CD4-positive, alpha-beta T cell treated with Interleukin-15 for 4 hours (primary cell): ENCODE results near the gene CAMK2A.

Experiments
- DNase-seq: peaks from one replicate; pipeline ENCODE4 v3.0.0-alpha.2; 2020; ENCODE audit warnings: low spot score

CAMK2A gene

DNA sequence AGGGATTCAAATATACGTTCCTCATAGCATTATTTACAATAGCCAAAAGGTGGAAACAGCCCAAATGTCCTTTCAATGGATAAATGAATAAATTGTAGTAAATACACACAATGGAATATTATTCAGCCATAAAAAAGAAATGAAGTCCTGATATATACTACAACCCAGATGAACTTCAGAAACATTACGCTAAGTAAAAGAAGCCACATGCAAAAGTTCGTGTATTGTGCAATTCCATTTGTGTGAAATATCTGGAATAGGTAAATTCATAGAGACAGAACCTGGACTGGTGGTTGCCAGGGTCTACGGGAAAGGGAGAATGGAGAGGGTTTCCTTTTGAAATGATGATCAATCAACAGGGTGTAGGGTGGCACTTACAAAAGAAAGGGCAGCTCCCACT is 25.7 kb upstream of the CAMK2A start:
- DNase-seq: no peak

DNA sequence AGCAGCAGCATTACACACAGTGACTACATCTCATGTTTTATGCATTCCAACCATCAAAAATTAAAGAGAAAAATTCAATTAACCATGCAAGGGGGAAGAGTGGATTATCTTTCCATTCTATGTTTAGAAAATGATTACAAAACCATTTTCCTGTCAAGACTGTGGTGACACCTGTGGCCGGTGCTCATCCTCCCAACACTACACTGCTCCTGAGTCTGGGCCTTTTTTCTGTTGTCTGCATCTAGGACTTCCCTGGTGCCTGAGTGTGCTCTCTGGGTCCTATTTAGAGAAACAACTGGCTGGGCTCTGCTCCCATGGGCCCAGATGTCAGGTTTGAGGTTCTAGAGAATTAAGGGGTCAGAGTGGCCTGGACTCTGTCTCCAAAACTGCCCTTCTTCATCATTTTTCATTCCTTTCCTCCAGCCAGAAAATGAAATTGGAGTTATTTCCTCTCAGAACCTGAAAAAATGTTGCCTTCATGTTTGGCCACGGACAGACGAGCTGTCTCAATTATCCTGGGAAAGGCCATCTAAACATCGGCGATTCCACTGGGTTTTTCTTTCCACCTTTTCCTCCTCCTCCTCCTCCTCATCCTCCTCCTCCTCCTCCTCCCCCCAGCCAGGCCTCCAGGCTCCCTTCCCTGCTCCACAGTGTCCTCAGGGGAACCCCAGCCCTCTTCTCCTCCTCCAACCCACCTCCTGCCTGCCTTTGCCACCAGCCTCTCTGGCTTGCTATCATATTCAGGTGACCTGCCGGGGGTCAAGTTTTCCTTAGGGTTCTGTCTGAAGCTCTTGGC is 24.5 kb upstream of the CAMK2A start:
- no peak for DNase-seq

DNA sequence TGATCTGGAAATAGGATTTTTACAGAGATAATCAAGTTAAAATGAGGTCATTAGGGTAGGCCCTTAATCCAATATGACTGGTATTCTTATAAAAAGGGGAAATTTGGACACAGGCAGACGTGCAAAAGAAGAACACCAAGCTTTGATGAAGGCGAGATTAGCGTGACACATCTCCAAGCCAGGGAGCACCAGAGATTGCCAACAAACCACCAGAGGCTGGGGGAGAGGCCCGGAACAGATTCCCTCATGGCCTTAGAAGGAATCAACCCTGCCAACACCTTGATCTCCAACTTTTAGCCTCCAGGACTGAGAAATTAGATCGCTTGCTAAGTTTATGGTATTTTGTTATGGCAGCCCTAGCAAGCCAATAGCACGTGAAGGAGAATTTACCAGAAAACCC is 23.9 kb upstream of the CAMK2A start:
- DNase-seq: no peak

DNA sequence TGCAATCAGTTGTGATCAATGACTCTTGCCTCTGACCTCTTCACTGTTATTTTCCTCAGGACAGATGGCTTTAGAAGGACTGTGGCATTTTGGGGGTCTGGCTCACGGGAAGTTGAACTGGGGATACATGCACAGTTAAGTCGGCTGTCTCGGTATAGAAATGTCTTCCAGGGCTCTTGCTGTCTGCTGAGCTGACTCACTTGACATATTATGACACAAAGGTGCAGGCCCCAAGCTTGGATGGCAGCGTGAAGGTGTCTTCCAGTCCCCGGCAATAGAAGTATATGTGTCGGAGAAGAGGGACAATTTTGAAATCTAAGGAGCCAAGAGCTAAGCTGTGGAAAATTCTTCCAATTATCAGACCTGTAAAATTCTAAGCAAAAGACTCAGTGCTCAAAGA is 22.9 kb upstream of the CAMK2A start:
- DNase-seq: no peak

DNA sequence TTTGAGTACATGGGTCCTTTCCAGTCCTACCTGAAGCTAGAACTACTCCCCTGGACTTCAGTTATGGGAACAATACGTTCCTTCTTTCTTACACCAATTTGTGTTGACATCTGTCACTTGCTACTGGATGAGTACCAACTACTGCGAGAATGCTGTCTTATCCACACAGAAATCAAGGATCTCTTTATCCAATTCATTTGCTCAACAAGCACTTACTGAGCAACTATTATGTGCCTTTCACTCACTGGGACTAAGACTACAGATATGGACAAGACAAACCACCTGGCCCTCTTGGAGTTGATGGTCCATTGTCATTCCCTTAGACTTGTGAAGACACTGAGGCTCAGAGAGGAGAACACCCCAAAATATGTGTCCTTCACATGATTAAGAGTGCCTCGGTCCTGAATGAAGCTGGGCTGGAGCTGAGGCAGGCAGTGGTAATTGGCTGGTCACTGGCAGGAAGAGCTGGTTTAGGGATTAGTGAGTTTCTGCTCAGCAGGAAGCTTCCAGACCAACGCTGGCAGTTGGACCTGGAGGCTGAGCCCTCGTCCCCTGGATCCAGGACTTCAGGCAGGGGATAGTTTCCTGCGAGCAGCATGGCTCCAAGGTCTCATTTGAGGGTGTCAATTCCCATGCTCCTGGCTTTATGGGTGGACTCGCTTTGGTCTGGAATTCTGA is 21.6 kb upstream of the CAMK2A start:
- DNase-seq: no peak

DNA sequence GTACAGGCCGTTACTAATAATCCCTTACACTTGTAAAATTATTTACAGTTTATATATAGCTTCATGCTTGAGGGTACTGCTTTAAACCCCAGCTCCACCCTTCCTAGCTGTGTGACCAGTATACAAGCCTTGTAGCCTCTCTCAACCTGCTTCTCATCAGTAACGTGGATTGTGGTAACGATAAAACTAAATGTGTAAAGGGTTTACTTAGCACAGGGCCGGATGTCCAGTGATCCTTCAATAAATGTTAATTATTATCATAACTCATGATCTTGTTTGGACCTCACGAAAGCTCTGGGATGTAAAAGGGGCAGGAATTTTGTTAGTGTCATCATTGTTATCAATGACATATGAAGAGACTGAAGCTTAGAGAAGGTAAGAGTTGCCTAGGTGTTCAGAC is 20.7 kb upstream of the CAMK2A start:
- DNase-seq: no peak

DNA sequence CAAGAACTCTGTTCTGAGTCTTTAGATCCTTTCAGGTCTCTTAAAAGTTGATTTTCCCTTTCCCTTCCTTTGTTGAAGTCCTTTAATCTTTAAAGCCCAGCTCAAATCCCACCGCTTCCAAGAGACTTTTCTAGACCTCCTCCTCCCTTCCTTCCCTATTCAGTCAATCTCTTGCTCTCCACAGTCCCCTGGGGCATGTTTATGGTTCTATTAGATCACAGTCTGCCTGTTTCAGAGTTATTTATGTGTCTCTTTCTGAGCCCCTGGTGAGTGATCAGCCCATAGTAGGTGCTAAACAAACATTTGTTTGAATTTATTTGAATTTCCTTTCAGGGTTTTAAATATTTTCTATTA is 20.3 kb upstream of the CAMK2A start:
- no peak for DNase-seq

DNA sequence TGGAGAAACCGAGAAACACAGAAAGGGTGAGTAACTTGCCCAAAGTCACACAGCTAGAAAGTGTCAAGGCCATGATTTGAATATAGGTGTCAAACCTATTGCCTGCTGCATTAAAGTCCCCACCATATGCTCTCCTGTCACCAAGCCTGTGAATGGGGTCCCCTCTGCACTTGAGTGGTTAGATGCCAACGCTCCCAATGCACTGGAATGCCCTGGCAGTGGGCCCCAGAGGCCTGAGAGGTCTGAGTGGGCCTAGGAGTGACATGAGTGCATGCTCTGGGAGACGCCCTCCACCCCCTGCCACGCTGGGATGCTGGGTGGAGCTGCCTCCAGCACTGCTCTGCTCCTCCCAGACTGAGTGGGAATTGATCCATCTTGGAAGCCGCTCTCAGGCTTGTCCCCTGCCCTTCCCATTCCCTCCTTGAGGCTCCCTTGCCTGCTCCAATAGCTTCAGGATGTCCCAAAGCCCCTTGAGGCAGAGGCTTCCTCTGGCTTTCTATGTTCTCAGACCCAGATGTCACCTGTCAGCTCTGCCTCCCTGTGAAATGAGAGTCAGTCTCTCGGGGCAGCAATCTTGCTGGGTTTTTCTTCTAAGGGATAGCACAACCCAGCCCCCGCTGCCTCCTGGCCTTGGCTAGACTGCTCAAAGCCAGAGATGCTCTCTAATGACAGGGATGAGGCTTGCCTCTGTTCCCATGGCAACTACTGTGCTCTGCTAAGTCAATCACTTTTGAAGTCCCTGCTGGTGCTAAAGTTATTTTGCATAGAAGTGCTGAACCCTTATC is 19.7 kb upstream of the CAMK2A start:
- DNase-seq: no peak

DNA sequence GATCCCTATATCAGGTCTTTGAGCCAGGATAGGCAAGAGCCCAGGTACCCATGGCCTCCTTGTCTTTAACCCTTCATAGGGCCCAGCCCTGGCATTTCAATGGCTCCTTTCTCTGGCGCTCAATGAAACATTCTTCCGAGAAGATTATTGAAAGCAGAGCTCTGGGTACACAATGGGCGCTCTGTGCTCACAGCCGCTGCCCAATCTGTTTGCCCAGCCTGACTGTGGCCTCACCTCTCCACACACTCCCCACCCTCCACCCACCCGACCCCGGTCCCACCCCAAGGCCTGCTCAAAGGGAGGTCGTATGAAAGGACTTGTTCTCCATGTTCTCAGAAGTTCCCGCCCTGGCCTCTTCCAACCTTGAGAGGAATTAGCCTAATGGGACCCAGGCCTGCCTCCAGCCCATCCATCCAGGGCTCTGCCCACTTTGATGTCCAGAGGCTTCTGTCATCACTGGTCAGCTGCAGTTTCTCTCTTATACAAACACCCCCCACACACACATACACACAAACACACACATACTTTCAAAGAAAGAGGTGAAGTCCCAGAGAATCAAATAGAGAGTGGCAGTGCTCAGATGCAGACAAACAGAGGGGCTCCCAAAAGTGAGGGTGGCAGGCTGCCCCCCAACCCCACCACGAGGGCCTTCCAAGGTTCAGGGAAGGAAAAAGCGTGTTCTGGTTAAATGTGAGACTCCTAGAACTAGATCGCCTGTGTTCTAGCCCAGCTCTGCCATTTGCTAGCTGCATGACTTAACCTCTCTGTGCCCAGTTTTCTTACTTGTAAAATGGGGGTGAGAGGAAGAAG is 18.2 kb upstream of the CAMK2A start:
- DNase-seq: no peak

DNA sequence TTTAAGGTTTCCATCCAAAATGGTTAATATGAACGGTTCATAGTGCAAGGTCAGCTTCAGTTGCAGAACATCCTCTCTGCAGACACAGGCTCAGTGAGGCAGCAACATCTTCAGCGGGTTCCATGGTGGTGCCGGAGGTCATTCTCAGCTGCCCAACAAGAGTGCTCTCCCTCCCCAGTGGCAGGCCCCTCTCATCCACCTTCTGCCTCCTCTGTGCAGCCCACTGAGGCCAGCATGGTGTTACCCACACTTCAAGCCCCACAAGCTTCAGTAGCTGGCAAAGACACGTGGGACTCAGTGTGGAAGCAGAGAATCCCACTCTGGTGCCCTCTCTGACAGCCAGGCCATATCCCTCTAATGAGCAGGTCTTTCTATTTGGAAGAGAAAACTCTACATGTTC is 17.2 kb upstream of the CAMK2A start:
- DNase-seq: no peak

DNA sequence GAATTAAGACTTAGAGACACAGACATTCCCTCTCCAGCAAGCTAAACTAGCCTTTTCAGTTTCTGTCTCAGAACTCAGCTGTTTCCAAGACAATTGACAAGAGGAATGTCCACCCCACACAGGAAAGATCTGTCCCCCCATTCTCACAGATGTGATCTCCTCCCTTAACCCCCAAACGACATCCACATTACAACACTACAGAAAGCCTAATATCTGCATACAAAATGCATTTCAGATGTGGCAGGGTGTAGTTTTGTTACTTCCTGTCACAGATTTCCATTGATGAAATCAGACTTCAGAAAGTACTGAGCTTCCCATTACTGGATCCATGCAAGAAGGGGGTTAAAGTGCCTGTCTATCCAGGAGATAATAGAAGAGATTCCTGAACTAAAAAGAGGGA is 16.0 kb upstream of the CAMK2A start:
- DNase-seq: no peak

DNA sequence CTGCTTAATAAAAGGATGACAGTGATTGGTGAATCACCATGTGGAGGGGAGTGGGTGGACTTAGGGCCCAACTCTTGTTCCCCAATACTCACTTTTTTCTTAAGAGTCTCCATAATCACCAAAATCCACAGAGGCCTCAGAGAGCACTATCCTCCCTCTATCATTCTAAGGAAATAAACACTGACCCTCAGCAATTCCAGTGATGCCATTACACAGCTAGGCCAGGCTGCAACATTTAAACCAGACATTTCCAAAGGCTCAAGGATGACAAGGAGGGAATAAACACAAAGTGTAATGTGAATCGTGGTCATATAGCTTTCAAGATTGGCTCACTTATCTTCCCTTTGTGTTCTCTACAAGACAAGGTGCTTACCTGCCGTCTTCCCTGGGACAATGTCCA is 15.5 kb upstream of the CAMK2A start:
- no peak for DNase-seq

DNA sequence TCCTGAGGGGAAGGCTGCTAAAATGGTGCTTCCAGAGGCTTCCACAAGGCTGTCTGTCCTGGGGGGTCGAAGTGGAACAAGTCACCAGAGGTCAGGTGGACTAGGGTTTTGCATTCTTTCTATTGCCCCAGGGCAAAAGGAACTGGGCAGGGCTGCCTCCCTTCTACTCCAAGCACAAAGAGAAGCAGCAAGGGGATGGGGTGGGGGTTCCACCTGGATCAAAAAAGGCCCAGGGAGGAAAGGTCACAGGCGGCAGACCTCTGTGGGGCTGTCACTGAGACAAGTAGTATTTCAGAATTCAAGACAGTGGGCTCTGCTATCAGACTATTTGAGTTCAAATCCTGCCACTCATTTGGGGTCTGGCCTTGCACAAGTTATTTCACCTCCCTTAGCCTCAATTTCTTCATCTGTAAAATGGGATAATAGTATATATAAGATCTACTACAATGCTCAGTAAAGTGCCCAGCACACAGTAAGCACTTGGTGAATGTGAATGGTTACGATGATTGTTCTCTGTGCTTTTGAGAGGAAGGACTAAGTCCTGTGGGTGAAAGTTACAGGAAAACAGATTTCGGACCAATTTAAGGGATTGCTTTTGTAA is 15.0 kb upstream of the CAMK2A start:
- no peak for DNase-seq

DNA sequence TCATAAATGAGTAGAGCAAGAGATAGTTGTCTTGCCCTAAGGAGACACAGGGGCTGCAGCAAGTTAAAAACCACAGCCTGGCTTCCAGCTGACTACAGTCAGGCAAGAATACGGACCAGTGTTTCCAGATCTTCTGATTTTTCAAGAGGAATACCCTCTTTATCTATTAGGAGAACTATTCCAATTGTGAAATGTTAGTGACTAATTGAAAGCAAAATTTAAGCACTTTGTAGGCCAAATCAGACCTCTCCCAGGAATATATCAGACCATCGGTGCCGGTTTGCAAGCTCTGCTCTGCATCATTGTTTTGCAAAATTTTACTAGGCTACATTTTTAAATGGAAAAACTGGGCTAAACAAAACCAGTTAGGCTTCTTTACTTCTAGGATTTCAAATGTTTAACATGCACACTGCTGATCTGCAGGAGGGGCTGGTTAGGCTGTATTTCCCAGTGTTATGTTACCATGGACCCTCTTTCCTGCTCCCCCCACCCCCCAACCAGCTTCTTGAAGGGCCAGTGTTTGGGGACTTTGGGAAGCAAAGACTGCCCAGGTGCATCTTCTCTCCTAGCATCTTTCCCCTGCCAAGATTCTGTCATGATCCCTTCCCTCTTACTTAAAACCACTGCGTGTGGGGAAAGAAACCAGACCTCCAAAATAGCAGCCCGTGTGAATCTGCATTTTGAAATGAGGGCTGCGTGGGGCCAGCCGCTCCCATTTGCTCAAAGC is 14.2 kb upstream of the CAMK2A start:
- no peak for DNase-seq

DNA sequence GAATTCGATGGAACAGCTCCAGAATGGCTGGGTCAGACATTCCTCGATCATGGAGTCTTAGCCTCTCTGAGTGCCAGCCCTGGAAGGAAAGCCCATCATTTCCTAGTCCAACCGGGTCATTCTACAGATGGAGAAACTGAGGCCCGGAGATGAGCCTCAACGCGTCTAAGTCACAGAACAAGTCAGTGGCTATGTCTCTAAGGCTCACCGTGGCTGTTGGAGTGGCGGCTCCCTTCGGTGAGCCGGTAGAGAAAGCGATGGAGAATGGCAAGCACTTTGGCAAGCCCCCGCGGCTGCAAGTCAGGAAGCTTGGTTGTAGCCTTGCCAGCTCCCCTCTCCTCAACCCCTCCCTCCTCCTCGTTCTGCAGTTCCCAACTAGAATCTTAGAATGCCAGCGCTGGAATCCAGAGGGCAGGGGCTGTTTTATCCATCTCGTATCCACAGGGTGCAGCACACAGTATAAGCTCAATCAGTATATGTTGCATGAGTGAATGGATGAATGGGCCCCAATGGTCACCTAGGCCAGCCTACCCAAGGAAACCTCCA is 13.6 kb upstream of the CAMK2A start:
- DNase-seq: no peak

DNA sequence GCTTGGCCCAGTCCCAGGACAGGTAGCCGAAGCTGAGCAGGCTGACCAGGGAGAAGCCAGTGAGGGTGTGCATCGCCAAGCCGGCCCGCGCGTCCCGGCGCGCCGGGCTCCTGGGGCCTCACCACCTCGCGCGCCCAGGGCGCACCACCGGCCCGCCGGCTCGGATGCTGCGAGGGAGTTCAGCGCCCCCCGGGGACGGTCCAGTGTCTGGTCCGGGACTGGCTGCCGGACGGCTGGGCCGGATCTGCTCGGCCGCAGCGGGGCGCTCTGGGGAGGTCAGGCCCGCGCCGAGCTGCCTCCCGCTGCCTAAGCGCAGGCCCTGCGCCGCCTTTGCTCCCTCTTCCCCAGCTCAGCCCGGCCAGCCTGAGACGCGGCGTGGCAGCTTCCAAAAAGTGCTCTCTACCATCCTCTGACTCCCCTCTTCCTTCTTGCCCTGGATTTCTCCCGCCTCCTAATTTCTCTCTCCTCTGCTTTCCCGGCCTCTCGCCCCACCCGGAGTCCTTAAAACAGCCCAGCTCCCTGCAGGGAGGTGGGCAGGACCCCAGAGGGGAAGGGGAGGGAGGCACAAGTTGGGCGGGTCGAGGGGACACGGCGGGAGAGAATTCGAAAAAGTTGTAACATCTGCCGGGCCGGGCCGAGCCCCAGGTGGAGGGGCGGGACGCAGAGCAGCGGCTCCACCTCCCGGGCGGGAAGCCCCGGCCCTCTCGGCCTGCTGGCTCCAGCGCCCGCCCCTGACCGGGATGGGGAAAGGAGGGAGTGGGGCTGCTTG is 12.9 kb upstream of the CAMK2A start, which contains the start of gene ARSI:
Gene ARSI (minus strand): TSS at position 605 of the 769 bp plus-strand sequence. CDS start 532 bp downstream, at position 73.
- no peak for DNase-seq

DNA sequence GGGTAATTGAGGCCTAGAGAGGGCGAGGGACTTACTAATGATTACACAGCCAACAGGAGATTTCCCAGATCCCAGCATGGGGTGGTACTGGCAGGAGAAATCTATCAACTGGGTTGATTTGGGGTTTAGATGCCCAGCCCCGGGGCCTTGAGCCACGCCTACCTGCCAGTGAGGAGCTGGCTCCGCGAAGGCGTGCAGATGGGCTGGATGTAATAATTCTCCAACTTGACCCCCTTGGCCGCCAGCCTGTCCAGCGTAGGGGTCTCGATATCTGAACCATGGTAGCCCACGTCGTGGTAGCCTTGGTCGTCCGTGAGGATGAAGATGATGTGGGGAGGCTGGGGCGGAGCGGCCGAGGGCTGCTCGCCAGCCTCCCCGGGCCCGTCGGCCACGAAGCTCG is 12.3 kb upstream of the CAMK2A start:
- DNase-seq: no peak

DNA sequence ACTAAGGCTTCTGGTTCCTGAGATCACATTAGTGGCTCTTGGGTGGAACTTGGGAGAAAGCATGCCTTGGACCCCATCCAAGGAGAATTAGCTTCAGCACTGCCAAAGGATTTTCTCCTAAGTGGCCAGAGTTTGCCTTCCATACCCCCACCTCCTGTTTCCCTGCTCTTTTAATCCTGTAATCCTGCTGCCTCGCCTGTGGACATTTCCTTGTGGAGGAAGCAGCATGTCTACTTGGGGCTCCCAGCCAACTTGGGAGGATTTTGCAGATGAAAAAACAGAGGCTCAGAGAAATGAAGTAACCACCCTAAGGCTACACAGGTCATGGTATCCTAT is 11.6 kb upstream of the CAMK2A start:
- no peak for DNase-seq

DNA sequence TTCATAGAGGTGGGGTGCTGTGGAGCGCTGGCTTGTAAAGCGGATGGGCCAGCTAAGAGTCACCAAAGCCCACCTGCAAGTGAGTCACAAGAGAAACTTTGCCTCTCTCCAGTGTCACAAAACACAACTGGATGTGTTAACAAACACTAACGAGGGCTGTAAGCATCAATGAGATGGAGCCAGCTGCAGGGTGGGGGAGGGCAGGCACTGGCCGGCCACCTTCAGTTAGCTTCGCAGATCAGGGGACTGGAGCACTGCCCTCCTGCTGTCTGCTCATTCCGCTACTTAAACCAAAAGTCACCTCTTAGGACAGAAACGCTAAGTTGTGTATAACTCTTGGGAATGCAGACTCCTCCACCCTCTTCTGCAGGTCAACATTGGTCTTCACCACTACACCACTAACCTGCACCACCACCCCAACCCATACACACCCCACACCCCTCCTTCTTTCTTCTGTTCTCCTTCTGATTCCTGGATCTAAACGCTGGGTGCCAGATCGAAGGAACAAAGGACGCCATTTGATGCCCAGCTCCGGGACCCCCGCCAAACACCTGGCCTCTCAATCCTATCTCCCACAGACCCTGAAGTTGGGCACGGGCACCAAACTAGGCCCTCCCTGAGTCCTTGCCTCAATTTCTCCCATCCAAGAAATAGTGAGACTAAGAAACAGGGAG is 11.1 kb upstream of the CAMK2A start:
- no peak for DNase-seq
